ENCODE data around the gene GET3. TPM values are rescaled to one million over a fixed set of nuclear protein-coding genes. Genes with fewer than 3 reads are reported as not detected.

Gene GET3
- total RNA-seq, 1 donor from 2014 or later, result 59.9 TPM

DNA sequence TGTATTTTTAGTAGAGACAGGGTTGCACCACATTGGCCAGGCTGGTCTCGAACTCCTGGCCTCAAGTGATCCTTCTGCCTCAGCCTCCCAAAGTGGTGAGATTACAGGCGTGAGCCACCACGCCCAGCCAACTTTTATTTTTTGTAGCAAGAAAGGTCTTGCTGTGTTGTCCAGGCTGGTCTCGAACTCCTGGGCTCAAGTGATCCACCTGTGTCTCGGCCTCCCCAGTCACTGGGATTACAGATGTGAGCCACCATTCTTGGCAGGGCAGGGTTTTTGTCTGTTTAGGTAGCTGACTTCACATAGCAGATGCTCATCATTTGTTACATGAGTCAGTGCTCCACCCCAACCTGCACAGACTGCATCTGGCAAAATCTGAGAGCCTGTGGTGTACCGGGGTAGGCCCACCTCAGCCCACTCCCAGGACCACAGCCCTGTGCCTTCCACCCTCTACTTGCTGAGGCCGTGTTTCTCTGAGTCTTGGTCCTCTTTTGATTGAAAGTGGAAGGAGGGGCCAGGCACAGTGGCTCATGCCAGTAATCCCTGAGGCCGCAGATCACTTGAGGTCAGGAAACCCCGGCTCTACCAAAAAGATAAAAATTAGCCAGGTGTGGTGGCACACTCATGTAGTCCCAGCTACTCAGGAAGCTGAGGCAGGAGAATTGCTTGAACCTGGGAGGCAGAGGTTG, 9.4 kb upstream of the GET3 start:
- TF ChIP-seq POLR2AphosphoS5 (IDR thresholded peaks at IDR 0.05; ENCODE audit: insufficient read depth in 1 of 2, low read depth in 1 of 2) (no peak), POLR2A (IDR thresholded peaks at IDR 0.05) (no peak)
- TF ChIP-seq, protein P1, sequence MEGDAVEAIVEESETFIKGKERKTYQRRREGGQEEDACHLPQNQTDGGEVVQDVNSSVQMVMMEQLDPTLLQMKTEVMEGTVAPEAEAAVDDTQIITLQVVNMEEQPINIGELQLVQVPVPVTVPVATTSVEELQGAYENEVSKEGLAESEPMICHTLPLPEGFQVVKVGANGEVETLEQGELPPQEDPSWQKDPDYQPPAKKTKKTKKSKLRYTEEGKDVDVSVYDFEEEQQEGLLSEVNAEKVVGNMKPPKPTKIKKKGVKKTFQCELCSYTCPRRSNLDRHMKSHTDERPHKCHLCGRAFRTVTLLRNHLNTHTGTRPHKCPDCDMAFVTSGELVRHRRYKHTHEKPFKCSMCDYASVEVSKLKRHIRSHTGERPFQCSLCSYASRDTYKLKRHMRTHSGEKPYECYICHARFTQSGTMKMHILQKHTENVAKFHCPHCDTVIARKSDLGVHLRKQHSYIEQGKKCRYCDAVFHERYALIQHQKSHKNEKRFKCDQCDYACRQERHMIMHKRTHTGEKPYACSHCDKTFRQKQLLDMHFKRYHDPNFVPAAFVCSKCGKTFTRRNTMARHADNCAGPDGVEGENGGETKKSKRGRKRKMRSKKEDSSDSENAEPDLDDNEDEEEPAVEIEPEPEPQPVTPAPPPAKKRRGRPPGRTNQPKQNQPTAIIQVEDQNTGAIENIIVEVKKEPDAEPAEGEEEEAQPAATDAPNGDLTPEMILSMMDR (IDR thresholded peaks at IDR 0.05), result no peak
- Histone ChIP-seq H3K9me3 (no peaks in the 10 kb centered on the region), H3K36me3 (peaks cover 0 to 31% of the 10 kb centered on the region in 2 donors), H3K27me3 (no peaks in the 10 kb centered on the region), H3K4me3 (no peak overlapping the region), H3K4me1 (peaks cover 35% of the 10 kb centered on the region), H3K27ac (no peak overlapping the region)
- DNase-seq (ENCODE audit: extremely low spot score in 2 of 2), result no peak
- intact Hi-C loops (cut with DNase I), result no loop called here

GRCh38 chr19:12730064-12730463, 7.2 kb upstream of the GET3 start:
- no peak overlapping the region for H3K4me3 ChIP-seq
- H3K27me3 ChIP-seq, result no peaks in the 10 kb centered on the region
- H3K9me3 ChIP-seq, result no peaks in the 10 kb centered on the region
- TF ChIP-seq POLR2A (IDR thresholded peaks at IDR 0.05) (no peak), POLR2AphosphoS5 (IDR thresholded peaks at IDR 0.05; ENCODE audit: insufficient read depth in 1 of 2, low read depth in 1 of 2) (no peak)
- TF ChIP-seq, protein P1 (IDR thresholded peaks at IDR 0.05), result no peak
- DNase-seq (ENCODE audit: extremely low spot score in 2 of 2), result no peak
- intact Hi-C loops (cut with DNase I), result no loop called here
- peaks cover 0 to 31% of the 10 kb centered on the region in 2 donors for H3K36me3 ChIP-seq
- no peak overlapping the region for H3K27ac ChIP-seq
- peaks cover 34% of the 10 kb centered on the region for H3K4me1 ChIP-seq

GRCh38 chr19:12731337-12731736, 6.0 kb upstream of the GET3 start:
- no peaks in the 10 kb centered on the region for H3K9me3 ChIP-seq
- H3K27ac ChIP-seq, result no peak overlapping the region
- DNase-seq (ENCODE audit: extremely low spot score in 2 of 2), result no peak
- peaks cover 0 to 31% of the 10 kb centered on the region in 2 donors for H3K36me3 ChIP-seq
- H3K27me3 ChIP-seq, result no peaks in the 10 kb centered on the region
- intact Hi-C loops (cut with DNase I), result no loop called here
- H3K4me3 ChIP-seq, result no peak overlapping the region
- H3K4me1 ChIP-seq, result peaks cover 40% of the 10 kb centered on the region
- TF ChIP-seq, protein P1 (IDR thresholded peaks at IDR 0.05), result no peak
- TF ChIP-seq POLR2AphosphoS5 (IDR thresholded peaks at IDR 0.05; ENCODE audit: insufficient read depth in 1 of 2, low read depth in 1 of 2), result no peak
- no peak for TF ChIP-seq POLR2A (IDR thresholded peaks at IDR 0.05)

GRCh38 chr19:12733369-12734214, 3.7 kb upstream of the GET3 start:
- Histone ChIP-seq H3K4me1 (peaks cover 54% of the 10 kb centered on the region), H3K27ac (peak overlapping the region; percentile 90), H3K4me3 (peak overlapping the region; percentile 74 to 79), H3K36me3 (peaks cover 0 to 31% of the 10 kb centered on the region in 2 donors), H3K27me3 (no peaks in the 10 kb centered on the region), H3K9me3 (no peaks in the 10 kb centered on the region)
- TF ChIP-seq POLR2AphosphoS5 (IDR thresholded peaks at IDR 0.05; ENCODE audit: insufficient read depth in 1 of 2, low read depth in 1 of 2) (no peak), POLR2A (IDR thresholded peaks at IDR 0.05) (no peak)
- TF ChIP-seq, protein P1 (IDR thresholded peaks at IDR 0.05), result no peak
- intact Hi-C loops (cut with DNase I), result no loop called here
- DNase-seq (ENCODE audit: extremely low spot score in 2 of 2), result no peak
